DMS153 treated with DMSO at 0.1 percent for 48 hours (cell line): ENCODE results near the gene RALGPS1.

Source experiments
- DNase-seq: peaks from one replicate; lab custom pipeline; 2025; ENCODE audit not compliant: unreplicated experiment; lab: John Stamatoyannopoulos, UW

The RALGPS1 gene

DNA sequence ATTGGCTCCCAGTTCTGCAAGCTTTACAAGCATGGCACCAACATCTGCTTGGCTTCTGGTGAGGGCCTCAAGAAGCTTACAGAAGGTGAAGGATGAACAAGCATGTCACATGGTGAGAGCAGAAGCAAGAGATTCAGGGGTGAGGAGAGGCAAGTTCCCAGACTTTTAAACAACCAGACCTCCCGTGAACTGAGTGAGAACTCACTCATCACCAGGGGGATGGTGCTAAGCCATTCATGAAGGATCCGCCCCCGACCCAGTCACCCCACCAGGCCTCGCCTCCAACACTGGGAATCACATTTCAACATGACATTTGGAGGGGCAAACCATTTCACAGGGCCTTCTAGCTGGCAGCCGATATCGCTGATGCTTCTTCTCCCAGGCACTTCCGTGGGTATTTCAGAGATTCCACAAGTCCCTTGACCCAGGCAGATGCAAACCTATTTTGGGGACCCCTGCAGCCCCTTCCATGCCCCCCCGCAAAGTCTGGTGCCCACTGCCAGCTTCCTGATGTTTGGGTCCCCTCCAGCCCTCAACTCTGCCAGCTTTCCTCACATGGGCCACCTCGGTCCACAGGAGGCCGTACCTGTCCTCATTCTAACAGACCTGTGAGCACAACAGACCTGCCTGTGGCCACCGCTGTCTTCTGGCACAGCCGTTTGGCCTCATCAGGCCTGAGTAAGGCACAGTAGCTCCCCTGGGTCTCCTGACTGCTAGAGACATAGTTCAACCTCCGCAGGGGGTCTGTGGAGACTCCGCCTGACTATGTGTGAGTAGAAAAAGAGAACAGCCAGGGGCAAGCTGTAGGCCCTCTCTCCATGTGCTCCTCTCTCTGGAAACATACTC lies 268.5 kb downstream of the RALGPS1 start:
- no peak for DNase-seq

- DNase-seq: no peak
Measured at GRCh38 chr9:127183814-127184582, 269.4 kb downstream of the RALGPS1 start.

DNA sequence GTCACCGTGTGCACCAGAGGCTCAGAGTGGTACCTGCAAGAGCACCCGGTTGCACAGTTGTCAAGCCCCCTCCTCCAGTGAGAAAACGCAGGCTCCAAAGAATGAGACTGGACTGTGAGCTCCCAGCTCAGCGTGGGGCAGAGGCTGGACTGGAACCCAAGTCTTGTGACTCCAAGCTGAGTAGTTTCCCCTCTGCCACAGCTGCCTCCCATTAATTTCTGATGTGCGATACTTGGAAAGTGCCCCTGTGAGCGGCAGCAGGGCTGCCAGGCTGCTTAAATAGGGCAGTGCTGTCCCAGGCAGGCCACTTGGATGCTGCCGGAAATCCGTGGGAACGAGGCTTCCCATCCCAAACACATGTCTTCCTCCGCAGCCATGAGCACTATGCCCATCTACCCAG lies 270.1 kb downstream of the RALGPS1 start:
- DNase-seq: no peak

GRCh38 chr9:127185181-127185580 lies 270.6 kb downstream of the RALGPS1 start:
- DNase-seq: no peak

GRCh38 chr9:127185931-127186781 lies 271.6 kb downstream of the RALGPS1 start:
- DNase-seq: no peak

GRCh38 chr9:127186806-127187205 lies 272.2 kb downstream of the RALGPS1 start:
- no peak for DNase-seq

- DNase-seq: no peak
Measured at GRCh38 chr9:127187231-127187956, 272.8 kb downstream of the RALGPS1 start.

GRCh38 chr9:127188396-127188795 lies 273.8 kb downstream of the RALGPS1 start:
- no peak for DNase-seq

DNA sequence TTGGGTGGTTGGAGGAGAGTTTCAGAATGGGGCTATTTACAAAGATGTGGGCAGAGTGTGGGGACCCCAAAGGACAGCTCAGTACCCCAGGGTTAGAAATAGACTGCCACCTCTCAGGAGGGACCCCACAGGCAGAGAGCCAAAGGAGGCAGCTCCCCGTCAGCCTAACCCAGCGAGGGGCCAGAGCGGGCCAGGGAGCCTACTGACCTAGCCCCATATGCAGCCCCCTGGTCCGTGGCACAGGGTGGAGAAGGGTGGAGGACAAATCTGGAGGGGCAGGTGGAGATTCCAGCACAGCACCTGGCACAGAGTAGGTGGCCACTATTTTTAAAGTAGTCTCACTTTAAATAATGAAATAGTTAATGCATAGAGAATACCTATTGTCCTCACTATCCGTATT lies 275.0 kb downstream of the RALGPS1 start:
- DNase-seq: no peak

- DNase-seq: no peak
Measured at GRCh38 chr9:127192744-127193143, 278.2 kb downstream of the RALGPS1 start.

GRCh38 chr9:127193483-127193882 lies 278.9 kb downstream of the RALGPS1 start:
- DNase-seq: no peak

DNA sequence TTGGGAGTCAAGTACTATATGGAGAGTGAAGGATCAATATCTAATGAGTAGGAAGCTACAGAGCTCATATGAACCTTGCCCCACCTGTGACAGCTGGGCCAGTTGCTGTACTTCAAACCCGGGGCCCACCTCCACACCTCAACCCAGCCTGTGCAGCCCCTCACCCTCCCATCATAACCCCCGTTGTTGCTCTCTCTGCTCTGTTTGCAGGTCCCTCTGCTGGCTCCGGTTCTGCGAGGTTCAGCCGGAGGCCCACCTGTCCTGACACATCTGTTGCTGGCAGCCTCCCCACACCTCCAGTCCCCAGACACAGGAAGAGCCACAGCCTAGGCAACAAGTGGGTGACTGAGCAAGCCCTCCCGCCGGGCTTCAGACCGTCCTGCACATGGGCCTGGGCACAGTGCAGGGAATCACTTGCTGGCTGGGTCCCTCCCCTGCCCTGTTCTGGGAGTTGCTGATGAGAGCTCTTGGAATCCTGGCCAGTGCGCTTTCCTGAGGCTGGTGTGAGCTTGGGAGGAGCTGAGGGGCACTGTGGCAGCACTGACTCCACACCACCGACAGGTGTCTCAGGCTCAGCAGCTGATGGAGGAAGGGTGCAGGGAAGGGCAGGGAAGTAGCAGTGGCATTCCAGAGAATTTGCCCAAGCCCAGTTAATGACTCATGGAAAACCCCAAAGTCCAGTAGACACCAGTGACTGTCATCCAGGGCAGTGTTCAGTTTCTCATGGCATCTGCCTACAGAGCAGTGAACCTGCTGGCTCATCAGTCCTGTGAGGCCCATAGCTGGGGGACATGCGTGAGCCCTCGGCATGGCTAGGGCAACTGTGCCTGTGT lies 280.5 kb downstream of the RALGPS1 start:
- no peak for DNase-seq

- DNase-seq: no peak
Measured at GRCh38 chr9:127195976-127196825, 281.6 kb downstream of the RALGPS1 start.

DNA sequence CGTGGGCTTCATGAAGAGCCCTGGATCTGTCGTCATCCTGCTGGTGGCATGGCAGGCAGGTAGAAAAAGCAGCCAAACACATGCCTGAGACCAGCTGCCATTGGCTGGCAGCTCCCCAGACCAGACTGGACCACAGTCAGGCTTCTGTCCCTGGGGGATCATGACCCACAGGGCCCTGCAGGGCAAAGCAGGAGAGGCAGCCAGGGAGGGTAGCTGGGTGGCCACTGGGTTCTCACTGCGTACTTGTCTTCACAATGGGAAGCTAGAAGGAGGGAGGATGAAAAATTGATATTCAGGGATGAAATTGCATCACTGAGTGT lies 282.2 kb downstream of the RALGPS1 start:
- no peak for DNase-seq

- no peak for DNase-seq
Measured at GRCh38 chr9:127197186-127197860, 282.7 kb downstream of the RALGPS1 start.

- no peak for DNase-seq
Measured at GRCh38 chr9:127197861-127198430, 283.4 kb downstream of the RALGPS1 start.

DNA sequence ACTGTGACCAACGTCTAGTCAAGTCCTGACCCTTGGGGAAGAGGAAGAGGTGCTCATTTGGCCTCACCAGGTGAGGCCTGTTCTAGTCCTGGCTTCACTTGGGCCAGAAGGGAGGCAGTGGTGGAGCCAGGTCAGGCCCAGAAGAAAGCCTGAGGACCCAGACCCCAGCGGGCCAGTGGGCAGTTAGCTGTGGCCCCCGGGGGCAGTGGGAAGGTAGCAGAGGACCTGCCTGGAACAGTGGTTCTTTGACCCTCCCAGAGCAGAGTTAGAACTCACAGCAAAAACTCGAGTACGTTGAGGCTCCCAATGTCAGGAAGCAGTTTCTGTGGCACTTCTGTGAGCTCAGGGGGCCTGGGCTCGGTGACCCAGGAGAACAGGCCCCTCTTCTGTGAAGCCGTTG lies 284.0 kb downstream of the RALGPS1 start:
- DNase-seq: no peak
